Cardiac muscle cell (in vitro differentiated cells and primary cell): ENCODE data around the gene RYR2. TPM values are rescaled to one million over a fixed set of nuclear protein-coding genes. Genes with fewer than 3 reads are reported as not detected.

Experiments used
- DNase-seq, 2 donors: peaks; one replicate each; pipeline versions ENCODE4 v3.0.0 to v3.0.0-alpha.2; 2010 to 2017; ENCODE audit warnings: low read depth in 1 of 2, low spot score in 1 of 2
- H3K27ac ChIP-seq: fragments of 200-600 bp; sonication (generic); 2 replicates; pipeline ENCODE4 v1.5.1; 2016
- H3K27me3 ChIP-seq: fragments of 200-600 bp; sonication (generic); 2 replicates; pipeline ENCODE4 v1.6.0; 2016; ENCODE audit warnings: control low read depth
- H3K36me3 ChIP-seq: fragments of 200-600 bp; sonication (generic); 2 replicates; pipeline ENCODE4 v1.5.1; 2016; ENCODE audit warnings: control low read depth
- H3K4me1 ChIP-seq: fragments of 200-600 bp; sonication (generic); 2 replicates; pipeline ENCODE4 v1.8.1; 2017; ENCODE audit warnings: low read depth, mild to moderate bottlenecking, mixed run types
- H3K4me3 ChIP-seq: fragments of 200-600 bp; sonication (generic); 2 replicates; pipeline ENCODE4 v1.5.1; 2016; ENCODE audit warnings: mild to moderate bottlenecking
- H3K9me3 ChIP-seq: fragments of 200-600 bp; sonication (generic); 2 replicates; pipeline ENCODE4 v1.5.1; 2017; ENCODE audit warnings: low read depth, mild to moderate bottlenecking, control low read depth
- CTCF ChIP-seq: IDR thresholded peaks from 2 replicates; pipeline ENCODE4 v1.5.1; 2012; ENCODE audit warnings: low read depth, mild to moderate bottlenecking, low read length
- polyA plus RNA-seq: library from polyadenylated mRNA; unstranded; fragments of >200 nt; fragmentation: Nextera tagmentation; extraction: Ambion mirVana; gene quantifications from 2 replicates; pipeline ENCODE4 v1.2.1, GENCODE V29; 2016
- total RNA-seq: library from RNA; depleted of rRNA; stranded (reverse); fragments of >200 nt; gene quantifications from 2 replicates; pipeline ENCODE4 v1.2.3, GENCODE V29; 2016

RYR2 gene
- total and polyA plus RNA-seq, 2 experiments from 2014 or later, result 29.8 to 155 TPM

GRCh38 chr1:237873487-237874211 lies 831.7 kb downstream of the RYR2 start:
- Histone ChIP-seq H3K36me3 (no peaks in the 10 kb centered on the region), H3K27ac (no peak overlapping the region), H3K27me3 (no peaks in the 10 kb centered on the region), H3K4me3 (no peak overlapping the region), H3K4me1 (no peaks in the 10 kb centered on the region), H3K9me3 (no peaks in the 10 kb centered on the region)
- TF ChIP-seq CTCF, result no peak
- DNase-seq, result peak in 1 of 2 donors; percentile 28

GRCh38 chr1:237875291-237875690 lies 833.3 kb downstream of the RYR2 start:
- no peak for TF ChIP-seq CTCF
- no peak for DNase-seq
- H3K9me3 ChIP-seq, result no peaks in the 10 kb centered on the region

DNA sequence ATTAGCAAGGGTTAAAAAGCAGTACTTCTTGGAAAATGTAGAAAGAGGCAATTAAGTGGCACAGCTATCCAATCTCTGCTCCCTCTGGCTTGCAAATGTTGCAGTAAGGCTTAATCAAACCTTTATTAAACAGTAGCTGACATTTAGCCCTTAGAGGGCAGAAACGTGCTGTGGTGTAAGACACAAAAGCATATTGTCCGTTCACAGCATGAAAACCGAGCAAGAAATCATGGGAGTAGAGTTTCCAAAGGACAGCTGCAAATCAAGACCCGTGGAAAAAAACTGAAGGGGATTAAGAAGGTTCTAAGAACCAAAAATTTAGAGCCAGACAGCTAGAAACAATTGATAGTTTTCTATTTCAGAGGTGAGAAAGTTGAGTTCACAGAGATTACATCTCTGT lies 835.6 kb downstream of the RYR2 start:
- H3K4me1 ChIP-seq, result no peaks in the 10 kb centered on the region
- H3K4me3 ChIP-seq, result no peak overlapping the region
- no peak for DNase-seq
- no peaks in the 10 kb centered on the region for H3K9me3 ChIP-seq
- H3K27me3 ChIP-seq, result no peaks in the 10 kb centered on the region
- H3K27ac ChIP-seq, result no peak overlapping the region
- no peak for TF ChIP-seq CTCF
- no peaks in the 10 kb centered on the region for H3K36me3 ChIP-seq

More at GRCh38 chr1:237875291-237875690, 833.3 kb downstream of the RYR2 start:
- Histone ChIP-seq H3K36me3 (no peaks in the 10 kb centered on the region), H3K27me3 (no peaks in the 10 kb centered on the region), H3K4me3 (no peak overlapping the region), H3K27ac (no peak overlapping the region), H3K4me1 (no peaks in the 10 kb centered on the region)

GRCh38 chr1:237878406-237878805 lies 836.4 kb downstream of the RYR2 start:
- no peak for DNase-seq
- Histone ChIP-seq H3K36me3 (no peaks in the 10 kb centered on the region), H3K27ac (no peak overlapping the region), H3K9me3 (no peaks in the 10 kb centered on the region), H3K4me1 (no peaks in the 10 kb centered on the region), H3K27me3 (no peaks in the 10 kb centered on the region), H3K4me3 (no peak overlapping the region)
- TF ChIP-seq CTCF, result no peak

- DNase-seq, result no peak
- Histone ChIP-seq H3K36me3 (no peaks in the 10 kb centered on the region), H3K4me1 (no peaks in the 10 kb centered on the region), H3K9me3 (no peaks in the 10 kb centered on the region), H3K4me3 (no peak overlapping the region), H3K27me3 (no peaks in the 10 kb centered on the region), H3K27ac (no peak overlapping the region)
- no peak for TF ChIP-seq CTCF
These were observed 837.2 kb downstream of the RYR2 start for GRCh38 chr1:237879195-237879594.

Other genes with a start within 250 kb of the RYR2 start
- gene MTR, start 246.9 kb upstream of the RYR2 start, total RNA-seq, result 34.5 and 61.7 TPM in 2 replicates
- 23.9 and 45.9 TPM in 2 replicates for gene MTR, start 246.9 kb upstream of the RYR2 start, polyA plus RNA-seq
- not detected in 2 replicates for gene MT1HL1, start 37.7 kb upstream of the RYR2 start, total RNA-seq
- gene MT1HL1, start 37.7 kb upstream of the RYR2 start, polyA plus RNA-seq, result not detected in 2 replicates